GM23338 (cell line): ENCODE measurements around the gene BCOR. TPM values are rescaled to one million over a fixed set of nuclear protein-coding genes. Genes with fewer than 3 reads are reported as not detected.

Experiments
- ATAC-seq: fragments of 200-7000 bp; cut with Tn5 transposase; 3 replicates; pipeline ENCODE4 v1.9.1; 2020
- DNase-seq: peaks from one replicate; pipeline ENCODE4 v3.0.0-alpha.2; 2015; ENCODE audit warnings: low spot score
- H2AFZ ChIP-seq: fragments of 200-600 bp; sonication (generic); 2 replicates; pipeline ENCODE4 v1.8.0; 2016; ENCODE audit warnings: antibody characterized with exemption, mild to moderate bottlenecking, moderate library complexity
- H3F3A ChIP-seq: fragments of 200-600 bp; sonication (generic); replicated peaks from 2 replicates; pipeline ENCODE4 v1.8.0; 2017; ENCODE audit warnings: antibody characterized with exemption, mixed run types, low read depth
- H3K27ac ChIP-seq: fragments of 200-600 bp; sonication (generic); 2 replicates; pipeline ENCODE4 v1.6.1; 2016; ENCODE audit warnings: low read depth
- H3K27me3 ChIP-seq: fragments of 200-600 bp; sonication (generic); 2 replicates; pipeline ENCODE4 v1.8.0; 2016; ENCODE audit warnings: mild to moderate bottlenecking, mixed run types, moderate library complexity; ENCODE audit not compliant: insufficient read depth
- H3K36me3 ChIP-seq: fragments of 200-600 bp; sonication (generic); 2 replicates; pipeline ENCODE4 v1.8.0; 2016; ENCODE audit warnings: mild to moderate bottlenecking; ENCODE audit not compliant: insufficient read depth
- H3K4me1 ChIP-seq: fragments of 200-600 bp; sonication (generic); 2 replicates; pipeline ENCODE4 v1.8.0; 2016; ENCODE audit warnings: mild to moderate bottlenecking, moderate library complexity; ENCODE audit not compliant: insufficient read depth
- H3K4me2 ChIP-seq: fragments of 200-600 bp; sonication (generic); 2 replicates; pipeline ENCODE4 v1.7.1; 2017; ENCODE audit warnings: mixed run types
- H3K4me3 ChIP-seq: fragments of 200-600 bp; sonication (generic); 2 replicates; pipeline ENCODE4 v1.6.1; 2016; ENCODE audit warnings: mixed run types
- H3K79me2 ChIP-seq: fragments of 200-600 bp; sonication (generic); replicated peaks from 2 replicates; pipeline ENCODE4 v1.8.0; 2017; ENCODE audit warnings: mild to moderate bottlenecking; ENCODE audit not compliant: insufficient read depth
- H3K9me2 ChIP-seq: fragments of 200-600 bp; sonication (generic); 2 replicates; pipeline ENCODE4 v1.8.0; 2017; ENCODE audit not compliant: insufficient read depth
- H4K20me1 ChIP-seq: fragments of 200-600 bp; sonication (generic); replicated peaks from 2 replicates; pipeline ENCODE4 v1.8.0; 2017; ENCODE audit warnings: mild to moderate bottlenecking; ENCODE audit not compliant: insufficient read depth
- H3K27ac Mint-ChIP-seq: 2 replicates; pipeline ENCODE4 v1.8.0; 2020; ENCODE audit warnings: inconsistent platforms, mild to moderate bottlenecking, moderate library complexity, mixed read lengths
- H3K27me3 Mint-ChIP-seq: 3 replicates; pipeline ENCODE4 v1.8.0; 2022; ENCODE audit warnings: low read depth, mild to moderate bottlenecking, moderate library complexity, mixed read lengths, inconsistent platforms; ENCODE audit not compliant: insufficient read depth, poor library complexity
- H3K36me3 Mint-ChIP-seq: 3 replicates; pipeline ENCODE4 v1.8.0; 2021; ENCODE audit warnings: low read depth, mild to moderate bottlenecking, inconsistent platforms, moderate library complexity, mixed read lengths
- H3K4me1 Mint-ChIP-seq: 3 replicates; pipeline ENCODE4 v1.8.0; 2020; ENCODE audit warnings: mild to moderate bottlenecking, inconsistent platforms, mixed read lengths
- H3K4me3 Mint-ChIP-seq: 3 replicates; pipeline ENCODE4 v1.8.0; 2021; ENCODE audit warnings: moderate library complexity, mild to moderate bottlenecking, inconsistent platforms, mixed read lengths
- H3K9me3 Mint-ChIP-seq: 3 replicates; pipeline ENCODE4 v1.8.0; 2020; ENCODE audit warnings: moderate library complexity, mild to moderate bottlenecking, inconsistent platforms, mixed read lengths
- EZH2 ChIP-seq: fragments of 200-600 bp; sonication (generic); IDR thresholded peaks from one replicate; pipeline ENCODE4 v1.8.0; 2017; ENCODE audit warnings: antibody characterized with exemption, mild to moderate bottlenecking, low read depth; ENCODE audit not compliant: unreplicated experiment
- NANOG ChIP-seq: IDR thresholded peaks from 2 replicates; pipeline ENCODE4 v1.6.1; 2016; ENCODE audit warnings: antibody characterized with exemption, borderline replicate concordance
- POLR2AphosphoS5 ChIP-seq: IDR thresholded peaks from 2 replicates; pipeline ENCODE4 v1.6.1; 2016; ENCODE audit warnings: antibody characterized with exemption, low read depth
- ZNF114 ChIP-seq: fragments of 250-450 bp; sonication (Bioruptor Pico); IDR thresholded peaks from 2 replicates; pipeline ENCODE4 v1.5.0; 2020; ENCODE audit warnings: mild to moderate bottlenecking, moderate library complexity
- polyA plus RNA-seq: library from polyadenylated mRNA; unstranded; fragments of >200 nt; fragmentation: Nextera tagmentation; extraction: Ambion mirVana; gene quantifications from 2 replicates; pipeline ENCODE4 v1.2.1, GENCODE V29; 2016
- total RNA-seq: library from RNA; depleted of rRNA; stranded (reverse); fragments of >200 nt; shearing (Covaris generic); gene quantifications from 2 replicates; pipeline ENCODE4 v1.2.3, GENCODE V29; 2014
- TF ChIP-seq, protein P1 (sequence below): IDR thresholded peaks from 2 replicates; pipeline ENCODE4 v1.6.1; 2016; ENCODE audit warnings: antibody characterized with exemption
- TF ChIP-seq, protein P2 (sequence below): fragments of 250-450 bp; sonication (Bioruptor Pico); IDR thresholded peaks from 2 replicates; pipeline ENCODE4 v1.5.0; 2020; ENCODE audit warnings: mild to moderate bottlenecking, moderate library complexity

Gene BCOR
- total and polyA plus RNA-seq, 2 experiments from 2014 or later: 25.5 to 60.8 TPM

DNA sequence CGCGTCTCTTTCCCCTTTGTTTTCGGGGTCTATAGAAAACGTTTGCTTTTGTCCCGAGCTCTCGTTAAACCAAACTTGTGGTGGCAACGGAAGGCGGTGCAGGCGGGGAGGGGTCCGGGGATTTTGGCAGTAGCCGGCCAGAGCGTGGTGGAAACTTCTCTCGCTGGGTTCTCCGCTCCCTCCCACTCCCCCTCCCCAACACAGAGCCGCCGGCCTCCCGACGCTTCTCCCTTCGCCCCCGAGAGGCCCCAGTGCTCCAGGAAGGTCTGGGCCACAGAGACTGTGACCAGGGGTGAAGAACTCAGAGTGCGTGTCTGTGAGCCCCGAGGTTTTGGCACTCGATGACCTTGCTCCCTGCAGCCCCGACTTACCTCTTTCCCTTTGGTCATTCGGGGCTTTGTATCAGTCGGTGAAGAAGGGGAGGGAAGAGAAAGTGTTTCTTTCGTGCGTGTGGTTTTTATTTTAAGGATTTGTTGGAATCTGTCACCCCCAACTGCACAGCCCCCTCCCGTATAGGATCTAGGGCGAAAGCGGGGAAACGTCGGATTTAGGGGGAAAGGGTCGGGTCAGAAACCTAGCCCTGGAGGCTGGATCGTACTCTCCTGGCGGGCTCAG lies 9.0 kb upstream of the BCOR start:
- no peak overlapping the region for H3K27ac ChIP-seq
- ATAC-seq: no peak

DNA sequence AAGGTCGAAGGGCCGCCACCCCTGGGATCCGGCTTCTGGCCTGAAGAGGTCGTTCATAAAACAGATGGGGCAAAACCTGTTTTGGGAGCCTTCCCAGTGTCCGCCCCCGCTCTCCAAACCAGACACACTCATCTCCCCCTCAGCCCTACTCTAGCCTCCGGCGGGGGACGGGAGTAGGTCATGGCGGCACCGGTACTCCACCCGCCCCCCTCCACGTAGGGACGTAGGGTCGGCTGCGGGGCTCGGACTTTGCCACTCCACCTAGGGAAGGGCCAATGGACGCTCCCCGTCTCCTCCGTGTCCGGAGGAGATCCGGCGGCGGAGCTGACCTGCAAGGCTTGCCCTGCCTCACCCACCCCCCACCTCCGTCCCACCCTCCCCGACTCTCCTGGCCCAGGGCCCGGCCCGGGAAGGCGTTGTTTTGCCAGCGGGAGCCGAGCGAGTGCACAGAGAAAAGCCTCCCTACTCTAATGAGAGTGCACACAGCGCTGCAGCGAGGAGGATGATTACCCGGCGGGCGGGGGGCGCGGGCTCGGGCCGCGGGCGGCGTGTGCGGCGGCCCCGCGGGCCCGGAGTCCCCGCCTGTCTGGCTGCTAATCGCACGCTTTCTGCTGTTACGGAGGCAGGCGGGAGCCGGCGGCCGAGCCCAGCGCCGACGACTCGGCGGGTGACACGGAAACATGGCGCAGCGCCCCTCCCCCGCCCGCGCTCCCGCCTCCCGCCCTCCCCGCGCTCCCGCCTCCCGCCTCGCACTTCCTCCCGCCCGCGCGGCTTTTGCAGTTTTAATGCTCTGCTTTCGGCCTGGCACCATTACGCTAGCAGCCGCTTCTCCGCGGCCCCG lies 8.3 kb upstream of the BCOR start:
- Mint-ChIP-seq H3K9me3 (no peaks in the 10 kb centered on the region; the same call in 2 of the 3 replicates), H3K4me3 (peak overlapping the region; percentile 82), H3K27ac (no peak overlapping the region), H3K36me3 (no peaks in the 10 kb centered on the region), H3K27me3 (peaks cover 35% of the 10 kb centered on the region), H3K4me1 (peaks cover 19% of the 10 kb centered on the region)
- H3K27me3 ChIP-seq: peaks cover 56% of the 10 kb centered on the region
- H3K79me2 ChIP-seq: peaks cover 18% of the 10 kb centered on the region
- 0 out of 2 replicates have a peak, but pooled peaks cover 3% of the 10 kb centered on the region for H3F3A ChIP-seq
- H2AFZ ChIP-seq: no peak overlapping the region
- H3K9me2 ChIP-seq: no peaks in the 10 kb centered on the region
- peaks cover 23% of the 10 kb centered on the region for H3K4me1 ChIP-seq
- TF ChIP-seq POLR2AphosphoS5 (no peak), ZNF114 (CRISPR knock-in tag) (no peak), NANOG (no peak)
- TF ChIP-seq, protein P1, sequence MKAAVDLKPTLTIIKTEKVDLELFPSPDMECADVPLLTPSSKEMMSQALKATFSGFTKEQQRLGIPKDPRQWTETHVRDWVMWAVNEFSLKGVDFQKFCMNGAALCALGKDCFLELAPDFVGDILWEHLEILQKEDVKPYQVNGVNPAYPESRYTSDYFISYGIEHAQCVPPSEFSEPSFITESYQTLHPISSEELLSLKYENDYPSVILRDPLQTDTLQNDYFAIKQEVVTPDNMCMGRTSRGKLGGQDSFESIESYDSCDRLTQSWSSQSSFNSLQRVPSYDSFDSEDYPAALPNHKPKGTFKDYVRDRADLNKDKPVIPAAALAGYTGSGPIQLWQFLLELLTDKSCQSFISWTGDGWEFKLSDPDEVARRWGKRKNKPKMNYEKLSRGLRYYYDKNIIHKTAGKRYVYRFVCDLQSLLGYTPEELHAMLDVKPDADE: no peak
- TF ChIP-seq, protein P2, sequence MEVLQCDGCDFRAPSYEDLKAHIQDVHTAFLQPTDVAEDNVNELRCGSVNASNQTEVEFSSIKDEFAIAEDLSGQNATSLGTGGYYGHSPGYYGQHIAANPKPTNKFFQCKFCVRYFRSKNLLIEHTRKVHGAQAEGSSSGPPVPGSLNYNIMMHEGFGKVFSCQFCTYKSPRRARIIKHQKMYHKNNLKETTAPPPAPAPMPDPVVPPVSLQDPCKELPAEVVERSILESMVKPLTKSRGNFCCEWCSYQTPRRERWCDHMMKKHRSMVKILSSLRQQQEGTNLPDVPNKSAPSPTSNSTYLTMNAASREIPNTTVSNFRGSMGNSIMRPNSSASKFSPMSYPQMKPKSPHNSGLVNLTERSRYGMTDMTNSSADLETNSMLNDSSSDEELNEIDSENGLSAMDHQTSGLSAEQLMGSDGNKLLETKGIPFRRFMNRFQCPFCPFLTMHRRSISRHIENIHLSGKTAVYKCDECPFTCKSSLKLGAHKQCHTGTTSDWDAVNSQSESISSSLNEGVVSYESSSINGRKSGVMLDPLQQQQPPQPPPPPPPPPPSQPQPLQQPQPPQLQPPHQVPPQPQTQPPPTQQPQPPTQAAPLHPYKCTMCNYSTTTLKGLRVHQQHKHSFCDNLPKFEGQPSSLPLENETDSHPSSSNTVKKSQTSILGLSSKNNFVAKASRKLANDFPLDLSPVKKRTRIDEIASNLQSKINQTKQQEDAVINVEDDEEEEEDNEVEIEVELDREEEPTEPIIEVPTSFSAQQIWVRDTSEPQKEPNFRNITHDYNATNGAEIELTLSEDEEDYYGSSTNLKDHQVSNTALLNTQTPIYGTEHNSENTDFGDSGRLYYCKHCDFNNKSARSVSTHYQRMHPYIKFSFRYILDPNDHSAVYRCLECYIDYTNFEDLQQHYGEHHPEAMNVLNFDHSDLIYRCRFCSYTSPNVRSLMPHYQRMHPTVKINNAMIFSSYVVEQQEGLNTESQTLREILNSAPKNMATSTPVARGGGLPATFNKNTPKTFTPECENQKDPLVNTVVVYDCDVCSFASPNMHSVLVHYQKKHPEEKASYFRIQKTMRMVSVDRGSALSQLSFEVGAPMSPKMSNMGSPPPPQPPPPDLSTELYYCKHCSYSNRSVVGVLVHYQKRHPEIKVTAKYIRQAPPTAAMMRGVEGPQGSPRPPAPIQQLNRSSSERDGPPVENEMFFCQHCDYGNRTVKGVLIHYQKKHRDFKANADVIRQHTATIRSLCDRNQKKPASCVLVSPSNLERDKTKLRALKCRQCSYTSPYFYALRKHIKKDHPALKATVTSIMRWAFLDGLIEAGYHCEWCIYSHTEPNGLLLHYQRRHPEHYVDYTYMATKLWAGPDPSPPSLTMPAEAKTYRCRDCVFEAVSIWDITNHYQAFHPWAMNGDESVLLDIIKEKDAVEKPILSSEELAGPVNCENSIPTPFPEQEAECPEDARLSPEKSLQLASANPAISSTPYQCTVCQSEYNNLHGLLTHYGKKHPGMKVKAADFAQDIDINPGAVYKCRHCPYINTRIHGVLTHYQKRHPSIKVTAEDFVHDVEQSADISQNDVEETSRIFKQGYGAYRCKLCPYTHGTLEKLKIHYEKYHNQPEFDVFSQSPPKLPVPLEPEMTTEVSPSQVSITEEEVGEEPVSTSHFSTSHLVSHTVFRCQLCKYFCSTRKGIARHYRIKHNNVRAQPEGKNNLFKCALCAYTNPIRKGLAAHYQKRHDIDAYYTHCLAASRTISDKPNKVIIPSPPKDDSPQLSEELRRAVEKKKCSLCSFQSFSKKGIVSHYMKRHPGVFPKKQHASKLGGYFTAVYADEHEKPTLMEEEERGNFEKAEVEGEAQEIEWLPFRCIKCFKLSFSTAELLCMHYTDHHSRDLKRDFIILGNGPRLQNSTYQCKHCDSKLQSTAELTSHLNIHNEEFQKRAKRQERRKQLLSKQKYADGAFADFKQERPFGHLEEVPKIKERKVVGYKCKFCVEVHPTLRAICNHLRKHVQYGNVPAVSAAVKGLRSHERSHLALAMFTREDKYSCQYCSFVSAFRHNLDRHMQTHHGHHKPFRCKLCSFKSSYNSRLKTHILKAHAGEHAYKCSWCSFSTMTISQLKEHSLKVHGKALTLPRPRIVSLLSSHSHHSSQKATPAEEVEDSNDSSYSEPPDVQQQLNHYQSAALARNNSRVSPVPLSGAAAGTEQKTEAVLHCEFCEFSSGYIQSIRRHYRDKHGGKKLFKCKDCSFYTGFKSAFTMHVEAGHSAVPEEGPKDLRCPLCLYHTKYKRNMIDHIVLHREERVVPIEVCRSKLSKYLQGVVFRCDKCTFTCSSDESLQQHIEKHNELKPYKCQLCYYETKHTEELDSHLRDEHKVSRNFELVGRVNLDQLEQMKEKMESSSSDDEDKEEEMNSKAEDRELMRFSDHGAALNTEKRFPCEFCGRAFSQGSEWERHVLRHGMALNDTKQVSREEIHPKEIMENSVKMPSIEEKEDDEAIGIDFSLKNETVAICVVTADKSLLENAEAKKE (CRISPR knock-in tag): no peak
- H4K20me1 ChIP-seq: no peaks in the 10 kb centered on the region; the same call in 1 of the 2 replicates
- ATAC-seq (peak; percentile 1; the same call in 1 of the 3 replicates), DNase-seq (peak; percentile 76)
- H3K4me3 ChIP-seq: peak overlapping the region; percentile 63
- no peaks in the 10 kb centered on the region for H3K36me3 ChIP-seq
- peak overlapping the region; percentile 85 for H3K4me2 ChIP-seq
- no peak overlapping the region for H3K27ac ChIP-seq

More for the DNA sequence above, 9.0 kb upstream of the BCOR start:
- Histone ChIP-seq H3K36me3 (no peaks in the 10 kb centered on the region), H3K79me2 (peaks cover 18% of the 10 kb centered on the region), H2AFZ (no peak overlapping the region), H3K4me2 (peak overlapping the region; percentile 85), H3K9me2 (no peaks in the 10 kb centered on the region), H4K20me1 (no peaks in the 10 kb centered on the region; the same call in 1 of the 2 replicates), H3K4me1 (peaks cover 20% of the 10 kb centered on the region), H3F3A (no peaks in the 10 kb centered on the region), H3K27me3 (peaks cover 54% of the 10 kb centered on the region), H3K4me3 (peak overlapping the region; percentile 63)
- H3K4me1 Mint-ChIP-seq: peaks cover 23% of the 10 kb centered on the region
- H3K27ac Mint-ChIP-seq: no peak overlapping the region
- DNase-seq: peak; percentile 71
- no peaks in the 10 kb centered on the region; the same call in 2 of the 3 replicates for H3K9me3 Mint-ChIP-seq
- TF ChIP-seq EZH2 (peak; percentile 43), POLR2AphosphoS5 (no peak), NANOG (no peak)
- peaks cover 37% of the 10 kb centered on the region for H3K27me3 Mint-ChIP-seq
- H3K36me3 Mint-ChIP-seq: no peaks in the 10 kb centered on the region
- peak overlapping the region; percentile 82 for H3K4me3 Mint-ChIP-seq
